GM18519 (cell line): ENCODE results near the gene CNR2.
"Not testable (repeated sequence)": the region's sequence is repeated elsewhere in the genome, so short reads cannot be mapped to it uniquely, and the experiment has no call there.

Experiments used
- ATAC-seq: cut with Tn5 transposase; IDR thresholded peaks from one replicate; pipeline ENCODE4 v1.9.1; 2021; ENCODE audit warnings: mild to moderate bottlenecking, moderate library complexity; ENCODE audit not compliant: unreplicated experiment, low FRiP score

The CNR2 gene

DNA sequence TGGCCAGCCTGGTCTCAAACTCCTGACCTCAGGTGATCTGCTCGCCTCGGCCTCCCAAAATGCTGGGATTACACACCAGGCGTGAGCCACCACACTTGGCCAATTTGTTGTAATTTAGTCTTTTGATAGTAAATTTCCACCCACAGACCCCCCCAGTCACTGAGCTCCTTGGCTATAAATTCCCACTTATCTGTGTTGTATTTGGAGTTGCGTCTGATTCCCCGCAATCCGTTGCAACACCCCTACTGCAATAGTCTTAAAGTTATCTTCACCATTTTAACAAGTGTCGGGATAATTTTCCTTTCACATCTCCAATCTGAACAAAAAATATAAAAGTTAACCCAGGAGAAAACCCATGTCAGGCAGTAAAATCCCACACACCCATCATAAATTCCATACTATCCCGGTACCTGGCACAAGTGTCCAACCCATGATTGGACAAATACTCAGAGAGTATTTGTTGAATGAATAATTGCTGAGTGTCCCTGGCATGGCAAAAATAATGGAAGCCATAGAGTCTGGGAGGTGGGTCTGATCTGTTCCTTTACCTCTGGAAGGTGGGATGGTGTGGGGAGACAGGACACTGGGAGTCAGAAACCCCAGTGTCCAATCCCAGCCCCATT lies 9.3 kb upstream of the CNR2 start:
- no peak for ATAC-seq

- ATAC-seq = peak; percentile 54
These were observed 3.3 kb upstream of the CNR2 start for GRCh38 chr1:23916209-23917131.

- no peak for ATAC-seq
These were observed 2.3 kb upstream of the CNR2 start for GRCh38 chr1:23915466-23915865.

DNA sequence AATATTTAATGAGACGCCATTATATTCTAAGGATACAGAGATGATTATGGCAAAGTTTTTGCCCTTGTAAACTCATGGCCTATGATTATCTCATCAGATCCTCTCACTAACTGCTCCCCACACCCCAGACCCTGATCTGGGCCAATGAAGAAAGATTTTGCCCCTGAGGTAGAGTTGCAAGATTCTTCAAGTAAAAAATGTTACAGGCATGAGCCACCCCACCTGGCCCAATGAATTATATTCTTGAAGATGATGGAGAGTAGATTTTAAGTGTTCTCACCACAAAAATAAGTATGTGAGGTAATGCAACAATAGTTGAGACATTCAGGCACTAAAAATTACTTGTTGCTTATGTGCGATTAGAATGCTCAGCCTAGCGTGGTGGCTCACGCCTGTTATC lies 1.8 kb upstream of the CNR2 start:
- no peak for ATAC-seq

- no peak for ATAC-seq
These were observed 1.2 kb downstream of the CNR2 start for GRCh38 chr1:23911921-23912320.

DNA sequence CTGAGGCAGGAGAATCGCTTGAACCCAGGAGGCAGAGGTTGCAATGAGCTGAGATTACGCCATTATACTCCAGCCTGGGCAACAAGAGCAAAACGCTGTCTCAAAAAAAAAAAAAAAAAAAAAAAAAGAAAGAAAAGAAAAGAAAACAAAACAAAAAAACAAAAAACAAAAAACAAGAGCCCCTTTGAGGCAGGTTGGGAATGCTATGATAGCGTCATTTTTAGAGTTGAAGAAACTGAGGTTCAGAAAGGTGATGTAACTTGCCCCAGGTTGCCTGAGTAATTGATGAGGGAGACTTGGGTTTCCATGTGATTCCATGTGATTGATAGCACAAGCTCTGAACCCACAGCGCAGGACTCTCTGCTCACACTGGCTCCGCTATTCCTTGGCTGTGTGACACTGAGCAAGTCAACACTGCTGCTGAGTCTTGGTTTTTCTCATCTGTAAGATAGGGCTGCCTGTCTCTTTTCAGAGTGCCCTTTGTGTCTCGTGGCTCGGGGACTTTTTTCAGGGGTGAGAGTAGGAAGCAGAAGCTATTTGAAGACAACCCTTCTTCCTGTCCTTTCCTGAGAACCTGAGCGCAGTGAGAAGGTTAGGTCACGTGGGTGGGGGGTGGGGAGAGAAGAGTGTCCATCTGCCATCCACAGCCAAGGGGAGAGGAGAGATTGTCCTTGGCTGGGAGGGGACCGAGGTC lies 2.5 kb downstream of the CNR2 start:
- no peak for ATAC-seq

GRCh38 chr1:23910144-23910543 lies 3.0 kb downstream of the CNR2 start:
- no peak for ATAC-seq

GRCh38 chr1:23909412-23909811 lies 3.8 kb downstream of the CNR2 start:
- no peak for ATAC-seq

DNA sequence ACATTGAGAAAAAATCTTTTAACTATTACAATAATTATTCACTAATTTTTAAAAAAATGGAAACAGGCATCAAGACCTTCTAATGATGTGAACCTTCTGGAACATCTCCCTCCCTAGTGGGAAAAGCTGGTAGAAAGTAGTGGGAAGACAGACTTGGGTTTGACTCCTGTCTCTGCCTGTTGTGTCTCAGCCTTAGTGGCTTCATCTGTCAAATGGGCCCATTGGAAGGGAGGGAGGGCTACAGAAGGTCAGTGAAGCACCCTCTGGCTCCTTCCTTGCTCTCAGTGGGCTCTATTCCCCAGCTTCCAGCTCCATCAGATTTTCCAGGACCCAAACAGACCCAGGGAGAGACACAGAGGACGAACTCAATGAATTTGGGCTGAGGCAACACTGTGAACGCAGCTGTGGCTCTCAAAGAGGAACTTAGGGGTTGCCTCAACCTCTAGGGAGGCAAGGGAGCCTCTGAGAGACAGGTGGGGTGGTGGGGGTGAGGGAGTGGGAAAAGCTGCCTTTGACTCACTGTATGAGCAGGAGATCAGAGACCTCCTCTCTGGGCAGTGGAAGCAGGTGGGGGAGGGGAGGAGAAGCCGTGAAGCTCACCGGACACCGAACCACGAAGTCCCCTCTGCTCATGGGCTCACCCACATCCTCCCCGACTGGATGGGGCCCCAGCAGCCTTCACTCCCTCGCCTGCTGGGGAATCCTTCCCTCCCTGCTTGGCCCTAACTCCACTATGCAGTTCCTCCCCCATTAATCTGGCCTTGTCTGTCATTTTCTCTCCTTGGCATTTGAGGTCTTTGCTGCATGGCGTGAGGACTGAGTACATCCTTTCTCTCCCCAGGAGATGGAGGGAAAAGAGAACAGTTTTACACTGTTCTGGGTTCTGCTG lies 4.5 kb downstream of the CNR2 start:
- no peak for ATAC-seq

DNA sequence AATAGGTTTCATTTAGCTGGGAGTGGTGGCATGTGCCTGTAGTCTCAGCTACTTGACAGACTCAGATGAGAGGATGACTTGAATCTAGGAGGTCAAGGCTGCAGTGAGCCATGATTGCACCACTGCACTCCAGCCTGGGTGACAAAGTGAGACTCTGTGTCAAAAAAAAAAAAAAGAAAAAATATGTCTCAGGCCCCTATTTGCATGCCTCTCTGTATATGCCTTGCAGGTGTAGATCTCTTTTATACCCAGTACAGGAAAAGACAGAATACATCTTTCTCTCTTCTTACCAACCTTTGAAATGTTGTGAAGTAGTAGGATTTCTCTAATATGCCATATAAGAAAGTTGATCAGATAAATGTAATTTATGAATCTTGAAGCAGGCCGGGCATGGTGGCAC lies 6.4 kb downstream of the CNR2 start:
- ATAC-seq = no peak

DNA sequence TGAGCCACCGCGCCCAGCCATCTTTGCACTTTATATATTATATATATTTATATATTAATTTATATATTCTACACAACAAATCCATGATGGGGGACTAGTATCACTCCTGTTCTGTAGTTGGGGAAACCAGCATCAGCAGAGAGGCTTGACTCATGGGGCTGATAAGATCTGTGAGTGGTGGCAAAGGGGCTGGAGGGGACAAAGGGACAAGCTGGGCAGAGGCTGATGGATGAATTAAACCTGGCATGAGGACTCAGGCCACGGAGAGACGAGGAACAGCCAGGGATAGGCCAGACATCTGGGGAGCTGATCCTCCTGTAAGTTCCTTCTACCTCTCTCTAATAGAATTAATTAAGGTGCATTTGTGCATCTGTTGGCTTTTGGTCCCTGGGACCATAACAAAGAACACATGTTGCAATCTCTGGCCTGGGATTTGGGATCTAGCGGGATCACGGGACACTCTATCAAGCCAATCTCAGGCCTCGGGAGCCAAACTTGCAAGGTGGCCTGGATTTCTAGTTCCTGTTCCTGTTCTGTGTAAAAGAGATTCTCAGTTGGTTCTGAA lies 7.6 kb downstream of the CNR2 start:
- ATAC-seq = no peak

GRCh38 chr1:23904748-23905357 lies 8.3 kb downstream of the CNR2 start:
- ATAC-seq = no peak

DNA sequence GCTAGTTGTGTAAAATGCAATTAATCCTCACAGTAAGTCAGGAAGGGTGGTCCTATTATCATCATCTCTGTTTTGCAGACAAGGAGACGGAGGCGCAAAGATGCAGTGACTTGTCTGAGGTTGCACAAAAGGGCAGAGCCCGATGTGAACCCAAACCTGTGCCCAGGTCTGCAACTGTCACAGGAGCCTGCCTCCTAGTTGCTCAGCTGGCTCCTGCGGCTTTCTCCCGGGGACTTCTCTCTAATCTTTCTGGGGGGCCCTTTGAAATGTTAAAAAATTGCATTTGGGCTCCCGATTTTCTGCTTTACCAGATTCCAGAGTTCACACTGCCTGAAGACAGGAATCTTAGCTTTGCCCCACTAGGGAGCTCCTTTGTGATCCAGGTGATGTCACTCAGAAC lies 9.4 kb downstream of the CNR2 start:
- ATAC-seq = no peak

DNA sequence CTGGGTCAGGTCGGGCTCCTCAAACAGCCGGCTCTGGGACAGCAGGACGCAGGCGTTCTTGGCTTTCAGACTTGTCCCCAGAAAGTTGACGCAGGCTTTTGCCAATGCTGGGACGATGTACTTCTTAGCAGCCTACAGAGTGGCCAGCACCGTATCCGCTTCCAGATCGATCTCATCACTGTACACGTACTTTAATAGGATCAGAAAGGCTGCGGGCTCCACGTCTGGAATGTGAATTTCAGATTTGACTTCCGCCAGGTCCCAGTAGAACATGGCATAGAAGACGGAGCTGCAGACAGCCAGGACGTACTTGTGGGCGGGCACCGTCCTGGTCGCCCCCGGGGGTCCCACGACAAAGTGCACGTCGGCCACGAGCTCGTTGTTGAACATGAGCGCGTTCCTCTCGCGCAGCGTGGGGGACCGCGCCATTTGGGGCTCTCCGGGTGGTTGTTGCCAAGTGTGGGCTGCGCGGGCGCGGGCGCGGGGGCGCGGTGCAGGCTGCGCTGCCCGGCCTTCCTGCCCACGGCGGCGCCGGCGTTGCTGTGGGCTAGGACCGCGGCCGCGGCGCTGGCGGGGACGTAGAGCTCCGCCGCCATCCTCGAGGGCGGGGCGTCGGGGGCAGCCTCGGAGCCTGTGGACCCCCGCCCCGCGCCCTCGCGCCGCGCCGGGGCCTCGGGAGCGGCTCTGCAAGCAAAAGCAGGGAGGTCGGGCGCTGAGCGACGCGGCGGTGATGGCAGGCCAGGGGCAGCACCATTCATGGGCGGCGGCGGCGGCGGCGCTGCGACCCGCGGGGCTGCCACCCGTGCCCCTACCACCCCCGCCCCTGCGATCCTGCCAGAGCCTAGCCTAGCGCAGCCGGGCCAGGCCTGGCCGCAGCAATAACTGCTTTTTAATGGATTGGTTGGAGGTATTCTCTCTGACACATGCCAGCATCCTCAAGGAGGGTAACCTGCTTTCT lies 10.6 kb downstream of the CNR2 start:
- no peak for ATAC-seq

- not testable (repeated sequence) for ATAC-seq
These were observed 13.1 kb downstream of the CNR2 start for GRCh38 chr1:23900017-23900416.

GRCh38 chr1:23899070-23899469 lies 14.1 kb downstream of the CNR2 start:
- no peak for ATAC-seq

DNA sequence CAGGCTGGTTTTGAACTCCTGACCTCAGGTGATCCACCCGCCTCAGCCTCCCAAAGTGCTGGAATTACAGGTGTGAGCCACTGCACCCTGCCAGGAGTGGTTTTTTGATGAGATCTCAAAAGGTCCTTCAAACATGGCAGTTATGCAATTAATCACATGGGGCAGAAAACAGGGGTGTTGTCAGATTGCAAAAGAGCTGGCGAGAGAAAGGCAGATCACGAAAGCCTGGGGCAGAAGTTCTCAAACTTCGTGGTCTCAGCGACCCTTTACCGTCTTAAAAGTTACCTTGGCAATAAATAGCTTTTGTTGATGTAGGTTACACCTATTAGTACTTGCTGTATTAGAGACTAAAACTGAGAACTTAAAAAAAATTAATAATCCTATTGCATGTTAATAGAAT lies 16.1 kb downstream of the CNR2 start:
- ATAC-seq = no peak

DNA sequence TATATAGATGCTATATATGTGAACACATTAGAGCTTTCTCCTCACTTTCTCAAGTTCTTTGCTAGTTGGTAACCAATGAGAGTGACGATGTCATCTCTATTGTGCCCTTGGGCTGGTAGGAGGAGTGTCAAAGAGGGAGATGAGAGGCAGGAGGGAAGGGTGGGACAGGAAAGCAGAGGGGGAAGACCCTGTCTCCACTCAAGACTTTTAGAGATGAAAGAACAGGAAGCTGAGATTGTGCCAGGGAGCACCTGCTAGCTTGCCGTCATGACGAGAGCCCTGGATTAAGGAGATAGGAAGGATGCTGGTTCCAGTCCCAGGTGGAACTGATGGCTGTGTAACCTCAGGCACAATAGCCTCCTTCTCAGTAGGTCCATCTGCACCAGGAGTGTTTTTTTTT lies 16.7 kb downstream of the CNR2 start:
- ATAC-seq = no peak

DNA sequence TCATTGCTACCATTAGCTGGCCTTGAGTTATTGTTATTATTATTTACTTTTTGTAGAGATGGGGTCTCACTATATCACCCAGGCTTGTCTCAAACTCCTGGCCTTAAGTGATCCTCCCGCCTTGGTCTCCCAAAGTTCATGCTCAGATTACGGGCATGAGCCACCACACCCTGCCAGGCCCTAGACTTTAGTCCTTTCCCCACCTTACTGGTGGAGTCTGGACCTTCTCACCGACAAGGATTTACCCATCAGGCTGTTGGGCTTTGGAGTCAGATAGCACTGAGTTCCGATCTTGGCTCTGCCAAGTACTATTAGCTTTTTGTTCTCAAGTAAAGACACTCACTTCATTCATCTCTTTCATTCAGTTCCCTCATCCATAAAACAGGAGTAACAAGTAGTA lies 17.2 kb downstream of the CNR2 start:
- ATAC-seq = no peak
